ENCODE measurements around the gene GKN2.

- no peak for TF ChIP-seq CTCF (IDR thresholded peaks at IDR 0.05; ENCODE audit: low read length)
- no peak for TF ChIP-seq EZH2phosphoT487 (IDR thresholded peaks at IDR 0.05; ENCODE audit: low read length)
These were observed 4.0 kb downstream of the GKN2 start for GRCh38 chr2:68948710-68949109.
